GM12878 (cell line): Measurements from ENCODE around the gene WNK2.

ENCODE experiments used
- MEF2A ChIP-seq: IDR thresholded peaks from 2 replicates; pipeline ENCODE4 v1.6.1; 2011; ENCODE audit warnings: low read depth, mild to moderate bottlenecking, low read length, moderate library complexity; ENCODE audit not compliant: insufficient read depth
- NKRF ChIP-seq: fragments of 450-650 bp; conservative IDR thresholded peaks from 2 replicates; pipeline ENCODE4 v1.6.1; 2017; ENCODE audit warnings: mild to moderate bottlenecking, moderate library complexity
- NR2C2 ChIP-seq: IDR thresholded peaks from 2 replicates; pipeline ENCODE4 v1.6.1; 2011; ENCODE audit warnings: borderline replicate concordance, low read depth; ENCODE audit not compliant: control insufficient read depth, insufficient read length
- POLR2A ChIP-seq: IDR thresholded peaks from 2 replicates; pipeline ENCODE4 v1.6.1; 2011; ENCODE audit warnings: low read depth, mild to moderate bottlenecking, low read length
- TBL1XR1 ChIP-seq: IDR thresholded peaks from 2 replicates; pipeline ENCODE4 v1.6.1; 2012; ENCODE audit warnings: low read depth, low read length, improper control_type of control experiment
- ZNF207 ChIP-seq: fragments of 450-650 bp; IDR thresholded peaks from 2 replicates; pipeline ENCODE4 v1.6.1; 2014; ENCODE audit warnings: antibody characterized with exemption, mild to moderate bottlenecking, borderline replicate concordance
- ZNF687 ChIP-seq: fragments of 450-650 bp; IDR thresholded peaks from 2 replicates; pipeline ENCODE4 v1.6.1; 2017; ENCODE audit warnings: mild to moderate bottlenecking, moderate library complexity

GRCh38 chr9:93244510-93245436 is 60.8 kb downstream of the WNK2 start:
- TF ChIP-seq MEF2A (no peak), ZNF687 (no peak), NKRF (no peak), TBL1XR1 (no peak), POLR2A (no peak), NR2C2 (no peak), ZNF207 (no peak)
